ENCODE data around the gene BZW2.
"Not testable (repeated sequence)": the region's sequence is repeated elsewhere in the genome, so short reads cannot be mapped to it uniquely, and the experiment has no call there.

BZW2 gene

GRCh38 chr7:16646472-16647072 is 591 bp downstream of the BZW2 start:
- no peak for DNase-seq

- no peak for DNase-seq
Observed at GRCh38 chr7:16647435-16647960, 1.5 kb downstream of the BZW2 start.

GRCh38 chr7:16648551-16648950 is 2.6 kb downstream of the BZW2 start:
- no peak for DNase-seq

GRCh38 chr7:16649196-16649595 is 3.2 kb downstream of the BZW2 start:
- DNase-seq: no peak

- no peak for DNase-seq
Observed at GRCh38 chr7:16650266-16650665, 4.3 kb downstream of the BZW2 start.

- DNase-seq: no peak
Observed at GRCh38 chr7:16651396-16652239, 5.6 kb downstream of the BZW2 start.

GRCh38 chr7:16652240-16652583 is 6.2 kb downstream of the BZW2 start:
- DNase-seq: no peak

GRCh38 chr7:16652888-16653287 is 6.9 kb downstream of the BZW2 start:
- no peak for DNase-seq

- no peak for DNase-seq
Observed at GRCh38 chr7:16655394-16655793, 9.4 kb downstream of the BZW2 start.

GRCh38 chr7:16656141-16656540 is 10.2 kb downstream of the BZW2 start:
- no peak for DNase-seq

- no peak for DNase-seq
Observed at GRCh38 chr7:16657656-16658279, 11.8 kb downstream of the BZW2 start.

GRCh38 chr7:16659854-16660497 is 14.0 kb downstream of the BZW2 start:
- DNase-seq: not testable (repeated sequence)

GRCh38 chr7:16660702-16661464 is 14.9 kb downstream of the BZW2 start:
- DNase-seq: no peak

- DNase-seq: no peak
Observed at GRCh38 chr7:16661924-16662323, 15.9 kb downstream of the BZW2 start.

GRCh38 chr7:16667355-16667754 is 21.4 kb downstream of the BZW2 start:
- DNase-seq: no peak

- peak; percentile 80 for DNase-seq
Observed at GRCh38 chr7:16668049-16668858, 22.3 kb downstream of the BZW2 start.

- DNase-seq: no peak
Observed at GRCh38 chr7:16668978-16669377, 23.0 kb downstream of the BZW2 start.

GRCh38 chr7:16669581-16669980 is 23.6 kb downstream of the BZW2 start:
- no peak for DNase-seq

GRCh38 chr7:16670021-16670420 is 24.0 kb downstream of the BZW2 start:
- DNase-seq: no peak

- no peak for DNase-seq
Observed at GRCh38 chr7:16670731-16671344, 24.9 kb downstream of the BZW2 start.

GRCh38 chr7:16671811-16672210 is 25.8 kb downstream of the BZW2 start:
- DNase-seq: no peak

Measured in SIG-M5 (cell line).